M059J (cell line): ENCODE data around the gene CUL4A. TPM values are rescaled to one million over a fixed set of nuclear protein-coding genes. Genes with fewer than 3 reads are reported as not detected.
"Not testable (repeated sequence)": the region's sequence is repeated elsewhere in the genome, so short reads cannot be mapped to it uniquely, and the experiment has no call there.

ENCODE experiments used
- DNase-seq: peaks from one replicate; pipeline ENCODE4 v3.0.0-alpha.2; 2012; ENCODE audit warnings: low read depth
- total RNA-seq: library from RNA; depleted of rRNA; stranded (reverse); fragments of >200 nt; shearing (Covaris generic); gene quantifications from 2 replicates; pipeline ENCODE4 v1.2.3, GENCODE V29; 2014; rRNA removed

The CUL4A gene
- total RNA-seq, 1 experiment from 2014 or later = 83.9 TPM

DNA sequence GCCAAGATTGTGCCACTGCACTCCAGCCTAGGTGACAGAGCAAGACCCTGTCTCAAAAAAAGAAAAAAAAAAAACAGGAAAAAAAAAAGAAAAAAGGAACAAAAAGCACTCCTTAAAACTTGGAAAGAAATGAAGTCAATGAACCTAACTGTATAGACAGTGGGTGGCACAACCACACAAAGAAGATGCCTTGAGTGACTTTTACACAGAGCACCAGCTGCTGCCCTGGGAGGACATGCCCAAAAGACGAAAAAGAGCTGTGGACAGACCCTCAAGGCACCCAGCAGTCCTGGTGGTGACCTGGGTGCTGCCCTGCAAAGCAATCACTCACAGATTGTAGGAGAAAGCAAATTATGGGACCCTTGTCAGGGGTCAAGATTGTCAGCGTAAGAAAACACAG lies 81.7 kb downstream of the CUL4A start:
- no peak for DNase-seq

DNA sequence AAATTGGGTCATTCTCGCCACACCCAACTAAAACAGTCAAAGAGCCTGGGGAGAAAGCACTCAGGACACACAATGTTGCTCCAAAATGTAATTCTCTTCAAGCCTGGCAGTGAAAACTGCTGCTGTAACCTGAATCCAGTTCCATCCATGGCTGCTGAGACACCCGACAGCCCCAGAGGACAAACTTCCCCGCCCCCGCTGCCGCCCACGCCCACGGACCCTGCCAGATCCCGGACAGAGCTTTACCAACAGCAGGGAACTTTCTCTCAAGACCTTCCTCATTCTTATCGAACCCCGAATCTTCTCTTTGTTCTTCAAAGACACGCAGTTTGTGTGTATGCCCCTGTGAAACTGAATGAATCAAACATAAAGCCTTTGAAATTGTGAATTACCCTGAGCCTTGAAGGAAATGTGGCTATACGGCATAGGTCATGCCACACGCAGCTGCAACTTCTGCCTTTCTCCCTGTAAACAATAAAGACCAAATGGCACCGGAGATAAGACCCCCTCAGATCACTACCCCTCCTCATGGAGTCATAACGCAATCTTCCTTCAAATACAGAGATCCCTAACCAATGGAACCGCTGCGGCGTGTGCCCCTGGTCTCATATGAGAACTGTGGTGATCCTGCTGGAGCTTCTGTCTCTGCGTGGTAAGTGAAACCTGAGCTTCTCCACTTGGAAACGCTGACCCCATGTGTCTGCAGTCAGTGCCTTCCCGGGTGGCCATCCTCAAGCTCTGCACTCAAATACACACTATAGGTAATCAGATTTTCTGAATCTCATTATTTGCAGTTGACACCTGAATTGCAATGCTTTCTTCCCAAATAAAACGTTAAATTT lies 82.8 kb downstream of the CUL4A start:
- no peak for DNase-seq

DNA sequence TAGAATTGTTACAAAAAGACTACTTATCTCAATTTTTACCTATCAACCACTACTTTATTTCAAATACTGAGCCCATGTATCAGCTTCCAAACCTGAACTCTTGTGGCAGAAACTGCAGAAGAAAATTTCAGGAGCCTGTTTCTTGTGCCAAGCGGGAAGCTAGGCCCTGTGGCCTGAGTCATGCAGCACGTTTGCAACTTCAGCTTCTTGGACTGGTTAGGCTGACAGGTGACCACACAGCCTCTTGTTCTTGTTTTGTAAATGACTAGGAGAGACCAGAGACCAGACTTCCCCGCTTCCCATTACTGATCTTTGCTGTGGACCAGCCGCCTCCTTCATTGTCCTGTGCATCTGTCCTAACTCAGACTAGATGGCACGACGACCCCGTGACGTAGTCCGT lies 84.3 kb downstream of the CUL4A start:
- no peak for DNase-seq

GRCh38 chr13:113295776-113296175 lies 86.4 kb downstream of the CUL4A start:
- DNase-seq = no peak

GRCh38 chr13:113296823-113297369 lies 87.5 kb downstream of the CUL4A start, which contains the start of gene LAMP1:
TSS of gene LAMP1 (plus strand) at chr13:113297239. CDS start at chr13:113297435, 196 bp downstream.
- peak; percentile 90 for DNase-seq

DNA sequence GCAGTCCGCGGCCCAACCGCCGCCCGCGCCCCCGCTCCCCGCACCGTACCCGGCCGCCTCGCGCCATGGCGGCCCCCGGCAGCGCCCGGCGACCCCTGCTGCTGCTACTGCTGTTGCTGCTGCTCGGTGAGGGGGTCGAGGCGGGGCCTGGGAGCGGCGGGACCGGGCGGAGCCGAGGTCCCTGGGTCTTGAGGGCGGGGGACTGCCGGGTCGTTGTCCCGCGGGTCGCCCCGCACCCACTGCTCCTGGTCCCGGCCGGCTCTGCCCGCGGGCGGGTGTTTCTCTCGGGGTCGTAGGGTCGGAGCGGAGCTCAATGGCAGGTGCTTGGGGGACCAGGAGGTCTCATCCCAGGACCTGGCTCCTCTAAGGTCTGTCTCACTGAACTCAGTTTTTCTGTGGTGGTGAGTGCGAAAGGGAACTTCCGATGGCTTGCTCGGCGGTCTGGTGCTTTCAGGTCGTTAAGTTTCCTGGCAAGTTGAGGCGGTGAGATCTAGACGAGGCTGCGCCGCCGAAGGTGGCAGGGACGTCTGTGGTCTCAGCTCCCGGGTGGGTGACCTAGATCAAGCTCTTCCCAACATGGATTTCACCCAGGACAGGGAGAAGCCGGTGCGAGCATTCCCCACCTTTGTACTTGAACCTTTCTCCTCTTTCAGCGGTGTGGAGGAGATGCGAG lies 88.1 kb downstream of the CUL4A start:
- peak; percentile 12 for DNase-seq

GRCh38 chr13:113298043-113298945 lies 88.9 kb downstream of the CUL4A start:
- DNase-seq = no peak

DNA sequence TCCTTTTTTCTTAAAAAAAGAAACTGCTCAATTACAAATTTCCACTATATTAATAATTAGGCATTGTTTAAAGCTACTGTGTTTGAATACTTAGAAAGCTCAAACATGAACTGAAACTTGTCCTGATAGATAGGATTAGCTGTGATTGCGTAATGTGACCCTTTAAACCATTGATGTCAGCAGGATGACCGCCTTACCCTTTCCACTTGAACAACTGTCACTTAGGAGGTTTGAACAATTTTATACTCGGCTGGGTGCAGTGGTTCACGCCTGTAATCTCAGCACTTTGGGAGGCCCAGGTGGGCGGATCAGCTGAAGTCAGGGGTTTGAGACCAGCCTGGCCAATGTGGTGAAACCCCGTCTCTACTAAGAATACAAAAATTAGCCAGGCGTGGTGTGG lies 90.5 kb downstream of the CUL4A start:
- DNase-seq = no peak

- no peak for DNase-seq
Observed at GRCh38 chr13:113302986-113303385, 93.6 kb downstream of the CUL4A start.

- no peak for DNase-seq
Observed at GRCh38 chr13:113304121-113304520, 94.7 kb downstream of the CUL4A start.

DNA sequence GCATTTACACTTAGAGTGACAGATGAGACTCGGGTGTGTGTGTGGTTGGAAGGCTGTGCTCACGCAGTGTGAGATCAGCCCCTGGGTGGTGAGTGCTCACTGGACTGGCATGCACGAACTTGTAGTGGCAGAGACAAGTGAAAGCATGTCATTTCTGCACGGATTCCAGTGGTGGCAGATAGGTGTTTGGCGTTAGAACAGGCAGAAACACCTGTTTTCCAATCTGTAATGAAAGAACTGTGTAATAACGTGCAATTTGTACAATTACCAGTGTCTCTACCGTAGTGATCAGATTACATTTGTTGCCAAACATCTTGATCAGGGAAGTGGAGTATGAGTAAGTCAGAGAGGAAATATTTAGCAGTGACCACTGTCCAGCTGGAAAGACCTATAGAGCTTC lies 95.8 kb downstream of the CUL4A start:
- DNase-seq = peak; percentile 38

DNA sequence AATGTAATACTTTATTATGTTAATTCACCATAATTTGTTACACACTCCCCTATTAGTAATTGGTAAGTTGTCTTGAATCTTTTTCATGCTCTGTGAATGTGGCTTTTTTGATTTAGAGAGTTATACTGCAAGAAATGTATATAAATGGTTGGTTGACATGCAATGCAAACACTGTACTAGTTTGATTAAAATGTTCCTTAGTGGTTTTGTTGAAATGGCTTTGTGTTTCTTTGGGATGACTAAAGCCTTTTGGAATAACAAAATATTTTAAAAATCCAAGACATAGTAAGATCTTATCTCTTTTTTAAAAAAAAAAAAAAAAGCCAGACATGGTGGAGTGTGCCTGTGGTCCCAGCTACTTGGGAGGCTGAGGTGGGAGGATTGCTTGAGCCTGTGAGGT lies 98.1 kb downstream of the CUL4A start:
- DNase-seq = no peak

- DNase-seq = no peak
Observed at GRCh38 chr13:113309473-113309872, 100.1 kb downstream of the CUL4A start.

DNA sequence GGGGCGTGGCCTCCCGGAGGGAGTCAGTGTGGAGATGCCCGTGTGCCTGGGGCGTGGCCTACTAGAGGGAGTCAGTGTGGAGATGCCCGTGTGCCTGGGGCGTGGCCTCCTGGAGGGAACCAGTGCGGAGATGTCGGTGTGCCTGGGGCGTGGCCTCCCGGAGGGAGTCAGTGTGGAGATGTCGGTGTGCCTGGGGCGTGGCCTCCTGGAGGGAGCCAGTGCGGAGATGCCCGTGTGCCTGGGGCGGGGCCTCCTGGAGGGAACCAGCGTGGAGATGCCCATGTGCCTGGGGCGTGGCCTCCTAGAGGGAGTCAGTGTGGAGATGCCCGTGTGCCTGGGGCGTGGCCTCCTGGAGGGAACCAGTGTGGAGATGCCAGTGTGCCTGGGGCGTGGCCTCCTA lies 104.7 kb downstream of the CUL4A start:
- DNase-seq = not testable (repeated sequence)

- not testable (repeated sequence) for DNase-seq
Observed at GRCh38 chr13:113314895-113315470, 105.6 kb downstream of the CUL4A start.

DNA sequence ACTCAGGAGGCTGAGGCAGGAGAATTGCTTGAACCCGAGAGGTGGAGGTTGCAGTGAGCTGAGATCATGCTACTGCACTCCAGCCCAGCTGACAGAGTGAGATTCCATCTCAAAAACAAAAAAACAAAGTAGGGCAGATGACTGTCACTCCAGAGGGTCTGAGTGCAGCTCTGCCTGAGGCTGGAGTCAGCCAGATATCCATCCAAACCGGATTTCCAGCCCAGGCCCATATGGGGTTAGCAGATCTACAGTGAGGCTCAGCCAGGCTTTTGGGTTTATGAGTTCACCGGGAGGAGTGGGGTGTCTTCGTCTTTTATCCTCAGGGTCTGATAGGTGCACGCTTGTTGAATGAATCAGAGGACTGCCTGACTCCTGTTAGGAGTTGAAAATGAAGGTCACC lies 106.6 kb downstream of the CUL4A start:
- no peak for DNase-seq

Other genes with a start within 250 kb of the CUL4A start
- gene MCF2L, start 240.4 kb upstream of the CUL4A start, total RNA-seq = not detected in 2 replicates
- not detected in 2 replicates for gene F7, start 103.8 kb upstream of the CUL4A start, total RNA-seq
- gene F10, start 86.8 kb upstream of the CUL4A start, total RNA-seq = 0.10 TPM in 1 of 2 replicates, not detected in the other
- gene PROZ, start 51.0 kb upstream of the CUL4A start, total RNA-seq = not detected in 2 replicates
- gene PCID2, start 944 bp upstream of the CUL4A start, total RNA-seq = 50.3 and 73.8 TPM in 2 replicates
- gene LAMP1, start 87.6 kb downstream of the CUL4A start, total RNA-seq = 167 and 230 TPM in 2 replicates
- gene GRTP1, start 154.5 kb downstream of the CUL4A start, total RNA-seq = 0.71 and 2.3 TPM in 2 replicates
- 0.76 and 1.4 TPM in 2 replicates for gene ADPRHL1, start 243.9 kb downstream of the CUL4A start, total RNA-seq